Left renal cortex interstitium (tissue), 4 donors: ENCODE measurements around the gene TMEM255A. TPM values are rescaled to one million over a fixed set of nuclear protein-coding genes. Genes with fewer than 3 reads are reported as not detected.
A peak's percentile ranks its signal among the peaks of the same experiment; 100 is the strongest.

Source experiments
- DNase-seq, 4 donors: peaks; one replicate each; pipeline ENCODE4 v3.0.0-alpha.2; 2013; ENCODE audit warnings: low read depth in 4 of 4, low spot score in 2 of 4, missing footprints in 1 of 4
- polyA plus RNA-seq, 4 donors: library from polyadenylated mRNA; unstranded; fragments of 120-200 nt; gene quantifications; one replicate each; pipeline ENCODE4 v1.2.1, GENCODE V29; 2013; ENCODE audit not compliant: insufficient read length in 4 of 4

Gene TMEM255A
- polyA plus RNA-seq, 4 donors, result 0.25 to 0.95 (median 0.52) TPM

DNA sequence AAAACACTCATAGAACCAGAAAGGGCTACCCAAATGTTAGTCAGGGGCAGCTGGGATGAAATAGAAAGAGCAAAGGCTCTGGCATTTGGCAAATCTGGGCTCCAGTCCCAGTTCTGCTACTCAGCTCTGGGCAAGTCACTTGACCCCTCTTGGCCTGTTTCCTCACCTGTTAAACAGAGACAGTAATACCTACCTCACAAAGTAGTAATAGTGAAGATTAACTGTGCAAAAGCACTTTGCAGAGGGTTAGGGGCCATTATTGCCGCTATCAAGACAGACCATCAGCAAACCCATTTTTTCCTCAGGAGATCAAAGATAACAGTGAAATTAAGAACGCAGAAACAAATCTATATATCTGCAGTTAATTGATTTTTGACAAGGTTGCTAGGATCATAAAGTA, 40.0 kb downstream of the TMEM255A start:
- DNase-seq, result no peak

DNA sequence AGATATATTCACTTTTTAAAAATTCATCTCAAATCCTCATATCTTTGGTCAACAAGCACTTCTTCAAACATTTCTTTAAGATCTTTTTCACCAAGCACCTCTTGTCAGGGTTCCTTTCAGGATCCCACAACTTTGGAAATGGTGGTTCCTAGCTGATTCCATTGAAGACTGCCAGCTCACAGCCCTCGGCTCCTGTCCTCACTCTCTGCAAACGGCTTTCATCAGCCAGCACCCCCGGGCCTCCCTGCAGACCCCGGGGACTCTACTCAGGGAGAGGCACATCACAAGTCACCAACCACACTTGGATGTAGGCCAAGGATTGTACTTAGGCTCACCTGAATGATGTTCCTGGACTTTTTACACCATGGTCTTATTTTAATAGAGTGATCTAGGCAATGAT, 40.7 kb downstream of the TMEM255A start:
- no peak for DNase-seq

DNA sequence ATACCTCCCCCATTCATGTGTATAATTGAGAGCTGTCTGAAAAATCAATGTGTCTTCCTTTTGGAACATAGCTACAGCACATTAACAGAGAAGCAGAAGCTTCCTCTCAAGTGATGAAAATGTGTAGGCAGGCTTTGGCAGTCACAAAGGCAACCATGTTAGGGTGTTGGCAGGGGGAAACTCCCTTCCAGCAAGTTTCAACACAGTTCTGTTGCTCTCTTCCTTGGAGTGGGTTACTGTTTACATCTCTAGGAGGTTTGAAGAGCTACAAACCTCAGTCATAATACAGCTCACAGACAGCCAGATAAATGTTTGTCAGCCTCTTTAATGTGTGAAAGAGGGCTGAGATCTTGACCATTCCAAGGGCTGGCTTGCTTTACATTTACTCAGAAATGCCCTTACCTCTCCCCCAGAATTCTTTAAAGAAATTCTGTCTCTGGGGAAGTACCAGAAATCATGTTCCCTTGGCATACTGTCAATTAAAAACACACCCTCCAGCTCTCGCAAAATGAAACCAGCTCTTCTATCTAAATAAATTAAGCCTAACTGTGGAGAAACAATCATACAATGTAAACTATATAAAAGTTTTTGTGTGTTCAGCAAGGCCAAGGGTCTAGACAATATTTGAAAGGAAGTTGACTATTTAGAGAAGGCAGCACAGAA, 41.8 kb downstream of the TMEM255A start:
- no peak for DNase-seq

DNA sequence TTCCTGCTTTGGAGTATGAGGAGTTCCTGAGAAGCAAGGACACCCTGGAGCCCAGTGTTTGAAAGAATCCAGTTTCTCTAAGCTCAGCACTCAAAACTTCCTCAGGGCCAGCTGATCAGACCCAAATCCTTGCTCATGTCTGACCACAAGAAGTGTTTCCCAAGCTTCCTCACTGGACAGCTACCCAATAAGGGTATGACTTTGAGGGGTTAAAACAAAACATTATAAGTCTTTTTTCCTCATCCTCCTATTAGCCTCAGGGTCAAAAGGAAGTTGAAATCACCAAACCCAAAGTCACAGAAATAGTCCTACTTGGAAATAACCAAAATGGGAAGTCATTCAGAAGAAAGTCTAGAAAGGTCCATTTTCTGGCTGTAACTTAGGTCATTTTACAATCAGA, 46.9 kb downstream of the TMEM255A start:
- no peak for DNase-seq

DNA sequence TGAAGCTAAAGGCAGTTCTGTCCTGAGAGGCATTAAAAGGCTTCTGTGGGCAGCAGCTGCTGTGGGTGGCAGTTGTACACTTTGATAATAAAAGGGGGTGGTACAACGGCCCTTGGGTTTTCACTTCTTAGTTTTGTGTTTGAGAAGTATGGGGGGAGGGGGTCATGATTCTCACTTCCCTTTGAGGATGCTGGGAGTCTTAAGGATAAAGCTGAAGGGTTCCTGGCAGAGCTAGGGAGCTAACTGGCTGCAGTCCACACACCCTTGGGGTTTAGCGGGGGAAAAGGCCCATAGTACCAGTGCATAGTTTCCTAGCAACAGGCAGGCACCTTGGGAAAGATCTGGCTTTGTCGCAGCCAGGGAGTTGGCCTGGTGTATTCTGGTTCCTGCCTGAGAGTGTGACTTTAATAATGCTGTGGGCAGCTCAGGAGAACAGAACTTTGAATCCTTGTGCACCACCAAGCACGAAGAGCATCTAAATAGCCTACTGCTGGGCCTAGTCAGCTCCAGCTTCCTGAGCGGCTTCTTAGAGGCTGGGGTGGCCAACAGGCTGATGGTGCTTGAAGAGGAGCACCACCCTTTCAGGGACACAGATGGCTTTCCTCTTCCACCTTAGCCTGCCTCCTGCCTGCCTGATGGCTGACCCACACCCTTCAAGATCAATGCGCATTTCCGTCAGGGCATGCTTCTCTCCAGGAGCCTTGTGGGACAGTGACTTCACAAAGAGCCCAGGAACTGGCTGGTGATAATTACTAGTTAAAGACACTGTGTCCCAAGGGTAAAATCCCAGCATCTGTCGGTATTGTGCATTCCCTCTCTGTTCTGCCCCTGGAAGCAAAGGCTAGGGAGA, 48.2 kb downstream of the TMEM255A start:
- DNase-seq, result no peak

DNA sequence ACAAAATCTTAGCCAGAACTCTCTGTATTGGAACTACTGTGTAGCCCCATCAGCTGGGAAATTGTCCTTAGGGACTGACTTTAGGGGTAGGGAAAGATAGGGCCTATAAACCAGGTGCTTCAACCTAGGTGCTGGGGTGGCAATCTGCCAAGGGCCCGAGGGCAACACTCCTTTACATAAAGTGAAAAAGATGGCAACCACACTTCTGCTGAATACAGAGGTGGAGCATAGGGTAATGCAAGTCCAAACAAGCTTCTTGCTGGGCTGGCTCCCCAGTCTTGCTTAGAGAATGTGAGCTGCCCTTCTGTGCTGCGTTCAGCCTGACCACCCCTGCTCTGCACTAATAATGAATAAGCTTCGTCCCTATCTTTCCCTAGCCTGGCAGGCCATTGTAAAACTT, 50.9 kb downstream of the TMEM255A start:
- DNase-seq, result no peak

DNA sequence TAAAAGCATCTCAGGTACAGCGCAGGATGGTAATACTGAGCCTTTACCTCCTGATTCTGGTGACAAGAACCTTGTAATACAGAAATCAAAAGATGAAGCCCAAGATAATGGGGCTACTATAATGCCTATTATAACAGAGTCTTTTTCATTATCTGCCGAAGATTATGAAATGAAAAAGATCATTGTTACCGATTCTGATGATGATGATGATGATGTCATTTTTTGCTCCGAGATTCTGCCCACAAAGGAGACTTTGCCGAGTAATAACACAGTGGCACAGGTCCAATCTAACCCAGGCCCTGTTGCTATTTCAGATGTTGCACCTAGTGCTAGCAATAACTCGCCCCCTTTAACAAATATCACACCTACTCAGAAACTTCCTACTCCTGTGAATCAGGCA, 57.5 kb downstream of the TMEM255A start:
- no peak for DNase-seq

DNA sequence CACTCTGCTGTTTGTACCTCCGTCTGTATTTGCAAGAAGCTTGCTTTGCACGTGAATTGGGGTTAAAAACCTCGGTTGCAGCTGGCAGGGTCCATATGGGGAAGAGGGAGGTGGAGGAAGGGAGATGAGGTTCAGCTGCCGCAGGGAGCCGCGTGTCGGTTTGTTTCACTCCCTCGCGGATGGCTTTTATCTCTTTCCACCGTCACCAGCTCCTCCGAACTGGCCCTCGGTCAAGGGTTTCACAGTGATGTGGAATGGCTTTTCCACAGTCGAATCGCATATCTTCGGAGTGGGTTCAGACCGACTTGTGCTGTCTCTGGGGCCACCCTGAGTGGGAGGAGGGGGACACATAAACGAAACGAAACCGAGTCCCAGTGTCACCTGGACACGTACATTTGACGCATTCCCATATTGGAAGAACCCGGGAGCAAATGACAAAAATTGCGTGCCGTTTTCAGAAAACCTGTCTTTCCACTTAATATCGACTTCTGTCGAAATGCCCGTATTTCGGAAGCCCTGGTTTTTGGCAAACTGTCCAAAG, 59.7 kb downstream of the TMEM255A start:
- peak in 3 of 4 donors; percentile 27 to 45 (median 45) for DNase-seq

DNA sequence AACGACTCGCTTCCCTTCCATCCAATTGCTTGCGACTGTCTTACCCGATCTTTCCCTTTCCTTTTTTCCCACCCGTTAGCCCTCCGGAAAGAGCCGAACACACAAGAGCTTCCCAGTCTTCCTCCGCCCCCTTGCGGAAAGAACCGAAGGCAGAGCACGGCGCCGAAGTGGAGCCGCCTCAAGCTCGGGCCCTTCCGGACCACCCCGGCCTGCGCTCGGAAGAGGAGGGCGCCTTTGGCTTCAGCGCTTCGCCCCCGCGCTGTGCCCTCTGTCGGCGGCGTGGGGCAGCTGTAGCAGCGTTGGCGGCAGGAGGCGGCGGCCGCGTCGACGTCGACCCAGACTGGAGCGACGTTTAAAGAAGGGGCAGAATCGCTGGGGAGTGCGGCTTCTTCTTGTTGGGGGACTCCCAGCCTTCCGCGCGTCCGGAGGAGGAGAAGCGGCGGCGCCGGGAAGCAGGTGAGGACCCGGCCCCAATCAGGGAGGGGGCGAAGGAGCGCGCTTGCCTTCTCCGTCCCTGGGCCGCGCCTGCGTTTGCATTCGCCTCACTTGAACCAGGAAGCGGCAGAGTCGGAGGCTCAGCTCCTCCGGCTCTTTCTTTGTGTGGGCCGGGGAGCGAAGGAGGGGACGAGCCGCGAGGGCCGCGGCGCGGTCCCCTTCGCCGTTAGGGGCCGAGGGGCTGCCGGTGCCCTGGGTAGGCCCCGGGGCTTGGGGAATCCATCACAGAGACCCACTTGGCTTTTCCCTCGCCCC, 60.6 kb downstream of the TMEM255A start, which contains the start of gene ZBTB33:
Gene ZBTB33 (plus strand): TSS at position 291 of the 750 bp plus-strand sequence. CDS start 2,604 bp downstream, outside the sequence.
- DNase-seq, result peak; percentile 56 to 89 (median 74)

DNA sequence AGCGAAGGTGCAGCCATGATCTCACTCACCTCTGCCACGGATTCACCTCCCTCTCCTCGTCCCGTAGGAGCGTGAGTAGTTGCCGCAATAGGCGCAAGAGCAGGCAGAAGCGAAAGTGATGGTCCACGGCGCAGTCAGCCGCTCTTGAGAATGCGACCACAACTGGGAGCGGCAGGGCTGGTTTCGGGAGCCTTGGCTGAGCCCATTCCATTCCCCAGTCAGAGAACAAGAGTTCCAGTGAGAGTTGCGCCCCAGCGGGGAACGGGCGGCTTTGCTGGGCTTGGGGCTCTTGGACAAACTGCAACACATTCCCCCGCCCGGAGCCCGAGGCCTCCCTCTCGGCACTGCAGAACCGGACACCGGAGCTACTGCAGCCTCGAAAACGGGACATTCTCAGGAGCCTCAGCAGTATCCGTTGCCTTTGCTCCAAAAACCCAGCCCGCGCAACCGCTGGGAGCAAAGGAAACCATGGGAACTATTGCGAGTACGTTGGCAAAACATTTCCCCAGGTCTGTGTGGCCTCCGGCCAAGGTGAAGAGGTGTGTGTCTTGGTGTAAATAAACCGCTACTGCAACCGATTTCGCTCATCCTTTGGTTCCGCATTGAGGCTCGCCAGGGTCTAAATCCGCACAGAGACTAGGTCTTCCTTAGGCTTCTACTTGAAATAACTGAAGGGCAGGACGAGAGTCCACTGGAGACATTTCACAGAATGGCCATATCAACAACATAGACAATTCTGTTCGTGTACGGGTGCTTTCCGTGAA, 66.3 kb downstream of the TMEM255A start:
- peak in 3 of 4 donors; percentile 48 to 76 (median 56) for DNase-seq

DNA sequence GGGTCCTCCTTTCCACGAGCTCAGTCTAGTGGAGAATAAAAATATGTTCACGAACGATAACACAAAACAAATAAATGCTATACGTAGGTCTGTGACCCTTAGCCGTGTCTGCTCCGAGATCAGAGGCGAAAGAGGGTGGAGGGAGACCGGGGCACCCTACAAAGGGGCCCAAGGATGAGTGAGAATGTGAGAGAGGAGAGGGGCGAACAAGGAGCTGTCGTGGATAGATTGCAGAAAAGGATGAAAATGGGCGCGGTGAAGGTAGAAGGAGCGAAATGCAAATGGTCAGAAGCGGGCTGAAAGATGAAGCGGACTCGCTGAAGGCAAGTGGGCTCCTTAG, 66.9 kb downstream of the TMEM255A start:
- DNase-seq, result no peak

DNA sequence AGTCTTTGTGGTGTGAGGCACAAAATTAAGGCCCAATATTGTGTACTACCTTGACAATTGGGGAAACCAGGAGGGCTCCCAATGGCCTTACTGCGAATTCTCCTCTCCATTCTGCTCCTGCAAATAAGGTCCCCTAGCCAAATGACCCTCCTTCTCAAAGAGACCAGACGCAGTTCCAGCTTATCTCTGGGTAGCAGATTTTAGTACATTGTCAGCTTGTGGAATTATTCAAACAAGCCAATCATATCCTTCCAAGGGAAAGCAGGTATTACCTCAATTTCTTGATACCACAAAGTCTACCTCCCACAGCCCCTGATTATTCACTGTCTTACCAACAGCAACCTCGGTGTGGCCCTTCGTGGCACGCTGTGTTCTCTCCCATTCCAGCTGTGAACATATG, 68.4 kb downstream of the TMEM255A start:
- DNase-seq, result no peak

DNA sequence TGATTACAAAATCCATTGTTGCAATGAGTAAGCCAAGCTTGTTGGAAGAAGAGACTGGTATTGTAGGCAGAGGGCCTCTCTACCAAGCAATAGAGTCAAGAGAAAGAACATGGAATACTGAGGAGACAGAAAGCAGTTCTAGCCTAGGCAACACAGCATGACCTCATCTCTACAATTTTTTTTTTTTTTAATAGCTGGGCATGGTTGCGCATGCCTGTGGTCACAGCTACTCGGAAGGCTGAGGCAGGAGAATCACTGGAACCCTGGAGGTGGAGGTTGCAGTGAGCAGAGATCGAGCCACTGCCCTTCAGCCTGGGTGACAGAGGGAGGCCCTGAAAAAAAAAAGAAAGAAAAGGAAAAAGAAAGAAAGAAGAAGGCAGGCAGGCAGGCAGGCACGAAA, 72.3 kb downstream of the TMEM255A start:
- DNase-seq, result no peak

DNA sequence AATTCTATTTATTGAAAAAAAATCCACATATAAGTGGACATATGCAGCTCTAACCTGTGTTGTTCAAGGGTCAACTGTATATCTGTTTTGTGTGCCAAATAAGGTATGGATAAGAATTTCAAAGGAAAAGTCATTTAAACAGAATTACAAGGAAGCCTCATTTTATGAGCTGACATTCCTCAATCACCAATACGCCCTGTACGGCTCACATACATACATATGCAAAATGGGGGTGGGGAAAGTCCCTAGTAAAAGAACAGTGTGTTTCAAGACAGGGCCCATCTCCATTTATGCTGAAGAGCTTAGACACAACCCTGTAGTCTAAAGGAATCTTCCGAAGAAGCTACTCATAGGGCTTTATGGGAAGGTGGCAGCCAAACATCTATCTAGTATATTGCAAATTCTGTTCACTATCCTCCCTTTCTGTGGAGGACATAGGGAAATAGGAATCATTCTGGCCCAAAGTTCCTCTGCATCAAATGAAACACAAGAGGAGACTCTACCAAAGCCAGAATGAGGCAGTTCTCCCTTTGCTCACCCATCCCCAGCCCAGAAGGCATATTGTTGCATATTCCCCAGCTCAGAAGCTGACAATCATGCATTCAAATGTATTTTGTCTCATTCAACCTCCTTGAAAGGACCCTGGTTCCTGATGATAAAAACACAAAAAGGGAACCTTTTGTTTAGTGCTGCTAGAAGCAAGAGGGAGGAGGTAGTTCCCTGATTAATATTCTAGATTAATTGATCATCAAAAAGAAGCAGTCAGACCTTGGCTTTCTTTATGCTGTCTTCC, 74.4 kb downstream of the TMEM255A start:
- no peak for DNase-seq

DNA sequence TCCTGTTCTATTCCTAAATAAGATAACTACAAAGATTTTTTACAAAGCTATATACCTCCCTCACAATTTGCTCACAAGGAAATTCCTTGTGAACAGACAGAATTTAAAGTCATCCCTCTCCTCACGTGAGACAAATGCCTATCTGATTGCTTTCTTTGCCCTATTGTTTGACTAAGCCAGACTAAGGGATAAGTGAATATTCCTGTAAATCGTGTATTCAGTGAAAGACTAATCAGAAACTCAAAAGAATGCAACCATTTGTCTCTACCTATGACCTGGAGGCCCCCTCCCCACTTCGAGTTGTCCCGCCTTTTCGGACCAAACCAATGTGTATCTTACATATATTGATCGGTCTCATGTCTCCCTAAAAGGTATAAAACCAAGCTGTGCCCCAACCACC, 76.0 kb downstream of the TMEM255A start:
- DNase-seq, result no peak

DNA sequence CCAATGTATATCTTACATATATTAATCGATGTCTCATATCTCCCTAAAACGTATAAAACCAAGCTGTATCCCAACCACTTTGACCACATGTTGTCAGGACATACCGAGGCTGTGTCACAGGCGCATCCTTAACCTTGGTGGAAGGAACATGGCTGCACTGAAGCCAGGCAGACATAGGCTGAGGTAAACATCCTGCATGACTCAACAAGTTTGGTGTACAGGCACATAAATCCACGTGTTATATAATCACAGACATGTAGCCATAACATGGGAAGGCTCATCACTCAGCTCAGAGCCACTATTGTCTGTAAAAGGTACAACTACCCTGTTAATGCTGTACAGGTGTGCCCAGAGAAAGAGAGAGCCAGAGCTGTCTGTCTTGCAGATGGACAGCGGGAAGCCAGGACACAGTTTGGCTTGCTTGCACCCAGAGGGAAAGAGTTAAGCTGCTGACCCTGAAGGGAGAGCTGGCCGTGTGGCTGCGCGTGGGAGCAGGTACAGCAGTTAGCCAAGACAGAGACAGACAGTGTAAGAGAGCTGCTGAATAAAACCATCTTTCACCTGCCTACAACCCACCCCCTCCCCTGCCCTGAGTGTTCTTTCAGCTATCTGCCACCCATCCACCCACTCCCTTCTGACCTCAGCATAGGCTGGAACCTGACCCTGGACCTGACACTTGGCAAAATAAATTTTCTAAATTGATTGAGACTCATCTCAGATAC, 82.9 kb downstream of the TMEM255A start:
- no peak for DNase-seq

DNA sequence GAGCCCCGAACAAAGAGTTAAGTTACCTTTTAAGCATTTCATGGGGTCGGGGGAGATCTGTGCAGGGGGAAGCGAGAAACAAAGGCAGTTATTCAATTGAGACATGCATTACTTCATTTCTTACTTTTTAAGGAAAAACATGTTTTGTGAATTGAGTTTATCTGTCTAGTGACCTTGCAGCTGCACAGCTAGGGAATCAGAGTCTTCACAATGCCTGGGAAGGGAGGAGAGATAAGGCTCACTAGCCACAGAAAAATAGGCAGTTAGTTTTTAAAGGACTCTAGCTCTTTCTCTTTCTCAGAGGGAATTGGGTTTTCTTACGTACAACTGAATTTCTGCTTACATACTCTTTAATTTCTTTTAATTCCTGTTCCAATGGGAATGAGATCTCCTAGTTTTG, 86.9 kb downstream of the TMEM255A start:
- DNase-seq, result no peak

DNA sequence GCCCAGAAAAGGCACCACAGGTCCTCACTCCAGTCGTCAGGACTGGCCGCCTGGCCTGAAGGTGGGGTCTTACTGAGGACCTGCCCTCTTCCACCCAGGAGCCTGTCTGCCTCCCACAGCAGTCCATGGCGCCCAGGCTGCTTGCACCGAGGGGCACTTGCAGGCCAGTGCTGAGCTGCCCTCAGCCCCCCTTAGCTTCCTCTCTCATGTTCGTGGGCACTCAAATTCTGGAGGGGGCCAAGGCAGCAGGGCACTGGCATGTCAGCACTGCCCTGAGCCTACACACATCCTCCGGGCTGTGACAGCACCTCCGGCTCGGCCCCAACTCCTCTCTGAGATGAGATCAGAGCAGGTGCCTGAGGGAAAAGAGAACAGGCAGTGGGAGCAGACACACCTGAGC, 87.9 kb downstream of the TMEM255A start:
- no peak for DNase-seq
